SK-N-SH treated with all-trans-retinoic acid at 6 μM for 48 hours (cell line): Measurements from ENCODE around the gene SIGLEC8.

Source experiments
- ARNTL ChIP-seq: fragments of 450-650 bp; formaldehyde crosslinking; IDR thresholded peaks from 2 replicates; pipeline ENCODE4 v1.5.0; 2020; ENCODE audit warnings: low read depth, mild to moderate bottlenecking, moderate library complexity, borderline replicate concordance
- ESRRG ChIP-seq: fragments of 250-450 bp; sonication (Bioruptor Pico); IDR thresholded peaks from 2 replicates; pipeline ENCODE4 v1.6.1; 2021; ENCODE audit warnings: mild to moderate bottlenecking
- ZFP30 ChIP-seq: fragments of 450-650 bp; formaldehyde crosslinking; IDR thresholded peaks from 2 replicates; pipeline ENCODE4 v1.5.0; 2022; ENCODE audit warnings: mild to moderate bottlenecking, moderate library complexity
- TF ChIP-seq, protein P1 (sequence below): fragments of 250-450 bp; sonication (Bioruptor Pico); IDR thresholded peaks from 2 replicates; pipeline ENCODE4 v1.5.1; 2020; ENCODE audit warnings: low read depth, mild to moderate bottlenecking, moderate library complexity
- TF ChIP-seq, protein P2 (sequence below): fragments of 250-450 bp; sonication (Bioruptor Pico); IDR thresholded peaks from 2 replicates; pipeline ENCODE4 v1.8.0; 2020; ENCODE audit warnings: mild to moderate bottlenecking, moderate library complexity, borderline replicate concordance
- TF ChIP-seq, protein P3 (sequence below): fragments of 250-450 bp; sonication (Bioruptor Pico); IDR thresholded peaks from 2 replicates; pipeline ENCODE4 v1.5.0; 2020; ENCODE audit warnings: mild to moderate bottlenecking, moderate library complexity

DNA sequence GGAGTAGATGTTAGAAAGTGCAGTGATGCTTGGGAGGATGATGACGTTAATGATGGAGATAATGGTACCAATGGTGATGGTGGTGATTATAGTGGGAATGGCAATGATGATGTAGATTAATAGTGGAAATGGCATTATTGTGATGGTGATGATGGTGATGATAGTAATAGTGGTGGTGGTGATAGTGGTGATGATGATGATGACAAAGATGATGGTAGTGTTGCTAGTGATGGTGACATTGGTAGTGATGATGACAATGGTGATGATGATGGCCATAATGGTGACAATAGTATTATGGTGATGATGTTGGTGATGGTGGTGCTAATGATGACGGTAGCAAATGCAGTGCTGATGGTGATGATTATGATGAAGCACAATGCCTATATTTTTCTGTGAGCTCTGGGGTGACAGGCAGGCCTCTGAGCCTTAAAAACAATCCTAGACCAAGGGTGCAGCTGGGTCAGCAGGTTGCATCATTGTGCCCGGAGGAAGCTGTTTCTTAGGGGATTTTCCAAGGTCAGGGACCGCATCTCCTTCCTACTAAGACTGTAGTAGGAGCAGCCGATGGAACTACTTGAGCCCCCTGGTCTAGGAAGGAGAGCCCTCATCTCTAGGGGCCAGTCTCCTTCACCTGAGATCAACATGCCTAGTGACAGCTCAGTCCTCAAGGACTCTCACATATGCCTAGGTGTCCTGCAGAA is 27.9 kb upstream of the SIGLEC8 start:
- TF ChIP-seq, protein P1, sequence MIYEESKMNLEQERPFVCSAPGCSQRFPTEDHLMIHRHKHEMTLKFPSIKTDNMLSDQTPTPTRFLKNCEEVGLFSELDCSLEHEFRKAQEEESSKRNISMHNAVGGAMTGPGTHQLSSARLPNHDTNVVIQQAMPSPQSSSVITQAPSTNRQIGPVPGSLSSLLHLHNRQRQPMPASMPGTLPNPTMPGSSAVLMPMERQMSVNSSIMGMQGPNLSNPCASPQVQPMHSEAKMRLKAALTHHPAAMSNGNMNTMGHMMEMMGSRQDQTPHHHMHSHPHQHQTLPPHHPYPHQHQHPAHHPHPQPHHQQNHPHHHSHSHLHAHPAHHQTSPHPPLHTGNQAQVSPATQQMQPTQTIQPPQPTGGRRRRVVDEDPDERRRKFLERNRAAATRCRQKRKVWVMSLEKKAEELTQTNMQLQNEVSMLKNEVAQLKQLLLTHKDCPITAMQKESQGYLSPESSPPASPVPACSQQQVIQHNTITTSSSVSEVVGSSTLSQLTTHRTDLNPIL = no peak
- no peak for TF ChIP-seq ARNTL (CRISPR knock-in tag)
- no peak for TF ChIP-seq ZFP30
- TF ChIP-seq, protein P2, sequence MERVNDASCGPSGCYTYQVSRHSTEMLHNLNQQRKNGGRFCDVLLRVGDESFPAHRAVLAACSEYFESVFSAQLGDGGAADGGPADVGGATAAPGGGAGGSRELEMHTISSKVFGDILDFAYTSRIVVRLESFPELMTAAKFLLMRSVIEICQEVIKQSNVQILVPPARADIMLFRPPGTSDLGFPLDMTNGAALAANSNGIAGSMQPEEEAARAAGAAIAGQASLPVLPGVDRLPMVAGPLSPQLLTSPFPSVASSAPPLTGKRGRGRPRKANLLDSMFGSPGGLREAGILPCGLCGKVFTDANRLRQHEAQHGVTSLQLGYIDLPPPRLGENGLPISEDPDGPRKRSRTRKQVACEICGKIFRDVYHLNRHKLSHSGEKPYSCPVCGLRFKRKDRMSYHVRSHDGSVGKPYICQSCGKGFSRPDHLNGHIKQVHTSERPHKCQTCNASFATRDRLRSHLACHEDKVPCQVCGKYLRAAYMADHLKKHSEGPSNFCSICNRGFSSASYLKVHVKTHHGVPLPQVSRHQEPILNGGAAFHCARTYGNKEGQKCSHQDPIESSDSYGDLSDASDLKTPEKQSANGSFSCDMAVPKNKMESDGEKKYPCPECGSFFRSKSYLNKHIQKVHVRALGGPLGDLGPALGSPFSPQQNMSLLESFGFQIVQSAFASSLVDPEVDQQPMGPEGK (CRISPR knock-in tag) = no peak
- TF ChIP-seq ESRRG = no peak
- TF ChIP-seq, protein P3, sequence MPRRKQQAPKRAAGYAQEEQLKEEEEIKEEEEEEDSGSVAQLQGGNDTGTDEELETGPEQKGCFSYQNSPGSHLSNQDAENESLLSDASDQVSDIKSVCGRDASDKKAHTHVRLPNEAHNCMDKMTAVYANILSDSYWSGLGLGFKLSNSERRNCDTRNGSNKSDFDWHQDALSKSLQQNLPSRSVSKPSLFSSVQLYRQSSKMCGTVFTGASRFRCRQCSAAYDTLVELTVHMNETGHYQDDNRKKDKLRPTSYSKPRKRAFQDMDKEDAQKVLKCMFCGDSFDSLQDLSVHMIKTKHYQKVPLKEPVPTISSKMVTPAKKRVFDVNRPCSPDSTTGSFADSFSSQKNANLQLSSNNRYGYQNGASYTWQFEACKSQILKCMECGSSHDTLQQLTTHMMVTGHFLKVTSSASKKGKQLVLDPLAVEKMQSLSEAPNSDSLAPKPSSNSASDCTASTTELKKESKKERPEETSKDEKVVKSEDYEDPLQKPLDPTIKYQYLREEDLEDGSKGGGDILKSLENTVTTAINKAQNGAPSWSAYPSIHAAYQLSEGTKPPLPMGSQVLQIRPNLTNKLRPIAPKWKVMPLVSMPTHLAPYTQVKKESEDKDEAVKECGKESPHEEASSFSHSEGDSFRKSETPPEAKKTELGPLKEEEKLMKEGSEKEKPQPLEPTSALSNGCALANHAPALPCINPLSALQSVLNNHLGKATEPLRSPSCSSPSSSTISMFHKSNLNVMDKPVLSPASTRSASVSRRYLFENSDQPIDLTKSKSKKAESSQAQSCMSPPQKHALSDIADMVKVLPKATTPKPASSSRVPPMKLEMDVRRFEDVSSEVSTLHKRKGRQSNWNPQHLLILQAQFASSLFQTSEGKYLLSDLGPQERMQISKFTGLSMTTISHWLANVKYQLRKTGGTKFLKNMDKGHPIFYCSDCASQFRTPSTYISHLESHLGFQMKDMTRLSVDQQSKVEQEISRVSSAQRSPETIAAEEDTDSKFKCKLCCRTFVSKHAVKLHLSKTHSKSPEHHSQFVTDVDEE (CRISPR knock-in tag) = no peak
